GM12878 (cell line): Measurements from ENCODE around the gene ADCY10. TPM values are rescaled to one million over a fixed set of nuclear protein-coding genes. Genes with fewer than 3 reads are reported as not detected.

Experiments used
- ATAC-seq: fragments of 200-7000 bp; cut with Tn5 transposase; 3 replicates; pipeline ENCODE4 v1.9.1; 2020; ENCODE audit warnings: mild to moderate bottlenecking, moderate library complexity
- BruUV-seq: library from RNA; stranded (reverse); fragments of 400-500 nt; replicated peaks from 2 replicates; lab custom pipeline; 2021; lab: Mats Ljungman, UMichigan
- CTCF ChIA-PET: fragments of 300-600 bp; sonication (Branson Sonifier 250); formaldehyde crosslinking; extraction: SDS; loops from one replicate; lab custom pipeline; 2021; ENCODE audit warnings: inconsistent platforms; lab: Yijun Ruan, JAX
- POLR2A ChIA-PET: fragments of 350-600 bp; formaldehyde crosslinking; extraction: SDS; loops from one replicate; lab custom pipeline; 2021; ENCODE audit warnings: inconsistent platforms; lab: Charles Lee
- RAD21 ChIA-PET: fragments of 300-600 bp; sonication (Branson Sonifier 250); formaldehyde crosslinking; loops from one replicate; lab custom pipeline; 2023; ENCODE audit warnings: antibody characterized with exemption; ENCODE audit not compliant: unreplicated experiment; lab: Charles Lee
- SMC1A ChIA-PET: fragments of 300-600 bp; sonication (Branson Sonifier 250); formaldehyde crosslinking; loops from one replicate; lab custom pipeline; 2023; ENCODE audit not compliant: unreplicated experiment, uncharacterized antibody; lab: Charles Lee
- DNase-seq: peaks from one replicate; pipeline ENCODE4 v3.0.0-alpha.2; 2011; ENCODE audit warnings: low read depth, low spot score
- FAIRE-seq: peaks from 3 replicates; lab custom pipeline; 2011; peaks lifted over from hg19 to GRCh38; lab: Jason Lieb, UNC
- H2AFZ ChIP-seq: 2 replicates; pipeline ENCODE4 v1.6.0; 2011; ENCODE audit warnings: low read depth, low read length, control low read depth; ENCODE audit not compliant: control insufficient read depth
- H3K27ac ChIP-seq: 2 replicates; pipeline ENCODE4 v1.5.1; 2011; ENCODE audit warnings: control low read depth; ENCODE audit not compliant: control insufficient read depth, insufficient read depth
- H3K27me3 ChIP-seq, 2 experiments: replicated peaks in 1 of 2; 2 replicates each; pipeline versions ENCODE4 v1.6.0 to v1.6.1; 2011; ENCODE audit warnings: low read length in 1 of 2; ENCODE audit not compliant: control insufficient read depth in 2 of 2, insufficient read depth in 2 of 2
- H3K36me3 ChIP-seq, 2 experiments: 2 replicates each; pipeline ENCODE4 v1.5.1; 2011; ENCODE audit warnings: low read length in 1 of 2; ENCODE audit not compliant: control insufficient read depth in 2 of 2, insufficient read depth in 2 of 2
- H3K4me1 ChIP-seq: 2 replicates; pipeline ENCODE4 v1.6.1; 2011; ENCODE audit warnings: mild to moderate bottlenecking, low read length, moderate library complexity, mixed read lengths; ENCODE audit not compliant: control insufficient read depth, insufficient read depth
- H3K4me2 ChIP-seq: 2 replicates; pipeline ENCODE4 v1.6.0; 2011; ENCODE audit warnings: control low read depth; ENCODE audit not compliant: control insufficient read depth, insufficient read depth
- H3K4me3 ChIP-seq: fragments of 200-600 bp; sonication (generic); 2 replicates; pipeline ENCODE4 v1.5.1; 2016
- H3K79me2 ChIP-seq: 2 replicates; pipeline ENCODE4 v1.6.0; 2011; ENCODE audit warnings: low read length; ENCODE audit not compliant: control insufficient read depth, insufficient read depth
- H3K9ac ChIP-seq: 2 replicates; pipeline ENCODE4 v1.8.0; 2011; ENCODE audit warnings: low read length, control low read depth, mixed read lengths; ENCODE audit not compliant: control insufficient read depth, insufficient read depth
- H3K9me3 ChIP-seq: replicated peaks from 3 replicates; pipeline ENCODE4 v1.5.1; 2011; ENCODE audit warnings: mild to moderate bottlenecking, low read length; ENCODE audit not compliant: control insufficient read depth, insufficient read depth
- H4K20me1 ChIP-seq: 2 replicates; pipeline ENCODE4 v1.6.0; 2011; ENCODE audit not compliant: control insufficient read depth, insufficient read depth
- CEBPB ChIP-seq, 2 experiments: fragments of 150-350 bp in 1 of 2; IDR thresholded peaks; 2 replicates each; pipeline ENCODE4 v1.6.1; 2012 to 2014; ENCODE audit warnings: low read depth in 2 of 2, low read length in 2 of 2, borderline replicate concordance in 1 of 2, inconsistent platforms in 1 of 2
- IKZF1 ChIP-seq: fragments of 450-650 bp; conservative IDR thresholded peaks from 2 replicates; pipeline ENCODE4 v1.6.1; 2017; ENCODE audit warnings: antibody characterized with exemption, mild to moderate bottlenecking
- MAX ChIP-seq: IDR thresholded peaks from 2 replicates; pipeline ENCODE4 v1.6.1; 2012; ENCODE audit warnings: low read depth, low read length, improper control_type of control experiment
- NRF1 ChIP-seq: conservative IDR thresholded peaks from 2 replicates; pipeline ENCODE4 v1.6.1; 2011; ENCODE audit warnings: mild to moderate bottlenecking, low read depth, low read length, improper control_type of control experiment
- RAD51 ChIP-seq: fragments of 450-650 bp; IDR thresholded peaks from 2 replicates; pipeline ENCODE4 v1.6.1; 2016; ENCODE audit warnings: moderate library complexity, mild to moderate bottlenecking, inconsistent platforms
- SIN3A ChIP-seq: IDR thresholded peaks from 2 replicates; pipeline ENCODE4 v1.6.1; 2012; ENCODE audit warnings: low read depth, low read length, improper control_type of control experiment
- ZBTB40 ChIP-seq: fragments of 450-650 bp; IDR thresholded peaks from 2 replicates; pipeline ENCODE4 v1.6.1; 2016; ENCODE audit warnings: mild to moderate bottlenecking, moderate library complexity, borderline replicate concordance
- WGBS: methylation state at CpG from one replicate; pipeline ENCODE4 v1.1.6; 2016; ENCODE audit warnings: low lambda C conversion rate; ENCODE audit not compliant: insufficient replicate concordance, insufficient coverage; ENCODE audit errors: missing lambda C conversion rate; 5-methylcytosine and 5-hydroxymethylcytosine counted together
- in situ Hi-C: fragments of 300-500 bp; cut with MboI; formaldehyde crosslinking; loops from 9 replicates; pipeline ENCODE4 v1.14.3; 2018; ENCODE audit warnings: mixed read lengths
- intact Hi-C: fragments of 100-400 bp; cut with micrococcal nuclease; formaldehyde crosslinking; loops from one replicate; pipeline ENCODE4 v1.14.2; 2022; ENCODE audit not compliant: unreplicated experiment
- polyA plus RNA-seq, 11 experiments: library from polyadenylated mRNA; depleted of rRNA in 4 of 11; unstranded in 6 of 11; stranded (reverse) in 5 of 11; fragments of >200 nt; fragmentation: Nextera tagmentation in 4 of 11; fragmentation: Illumina TruSeq in 1 of 11; extraction: Ambion mirVana in 4 of 11; extraction: Trizol in 1 of 11; gene quantifications; 1 replicate in 1 of 11; 2 replicates in 10 of 11; pipeline versions ENCODE4 v1.2.1 to v1.2.3, GENCODE V29; 2011 to 2016; ENCODE audit warnings: inconsistent platforms in 2 of 11, missing spikeins in 2 of 11, low read depth in 1 of 11
- total RNA-seq, 4 experiments: library from RNA; depleted of rRNA in 3 of 4; stranded (reverse); fragments of >200 nt in 3 of 4; fragmentation: Illumina TruSeq in 1 of 4; extraction: Trizol in 1 of 4; gene quantifications; 2 replicates each; pipeline versions ENCODE4 v1.2.1 to v1.2.3, GENCODE V29; 2013 to 2021

The ADCY10 gene
- total and polyA plus RNA-seq, 10 of the 15 experiments (the other 5 are each of a cell fraction or from before 2014, with no cell fraction given): 0.13 to 0.22 TPM; not detected in 8

GRCh38 chr1:167915569-167915968 lies 1.6 kb upstream of the ADCY10 start:
- Histone ChIP-seq H3K9ac (no peak overlapping the region), H4K20me1 (no peaks in the 10 kb centered on the region), H2AFZ (no peak overlapping the region), H3K36me3 (peaks cover 2% of the 10 kb centered on the region in 2 experiments; a peak in 2 of 4 replicates), H3K27me3 (no peaks in the 10 kb centered on the region)
- in situ Hi-C loops: no loop called here
- POLR2A ChIA-PET: interaction anchor here (0.5 to 0.9 kb wide), 2 partner anchors 8 to 38 kb away, joined by 3 to 4 read pairs; no protein-coding TSS in a partner anchor
- RAD21 ChIA-PET: interaction anchor here (1.2 to 1.8 kb wide), 2 partner anchors 9 to 21 kb away, joined by 4 read pairs; partner anchors contain the start of gene DCAF6
- TF ChIP-seq CEBPB (IDR thresholded peaks at IDR 0.05; ENCODE audit: borderline replicate concordance in 1 of 2, low read depth in 2 of 2, low read length in 2 of 2) (no peak), RAD51 (no peak), ZBTB40 (no peak), IKZF1 (no peak), MAX (no peak), SIN3A (no peak), NRF1 (no peak)
- TF ChIP-seq, all 136 proteins: peak for 0
- no peak for FAIRE-seq
- ChIA-PET CTCF (no interaction called here), SMC1A (interaction anchor here (1.2 kb wide), 1 partner anchor 10 kb away, joined by 3 read pairs; no protein-coding TSS in a partner anchor)
- H3K27ac ChIP-seq: no peak overlapping the region
- intact Hi-C loops: no loop called here
- DNase-seq: no peak
- no peak for ATAC-seq
- BruUV-seq: no TSS peak
- H3K9me3 ChIP-seq: peaks cover 1% of the 10 kb centered on the region
- H3K4me2 ChIP-seq: no peak overlapping the region
- 97% methylated on average over 8 of the region's 8 CpGs for WGBS
- no peaks in the 10 kb centered on the region for H3K79me2 ChIP-seq
- H3K4me1 ChIP-seq: no peaks in the 10 kb centered on the region
- no peak overlapping the region for H3K4me3 ChIP-seq
